SHP77 (cell line): Measurements from ENCODE around the gene MICU1.

Experiments used
- DNase-seq, 2 experiments: peaks; one replicate each; lab custom pipeline; 2025; lab: John Stamatoyannopoulos, UW

Gene MICU1

GRCh38 chr10:72626444-72626754, 520 bp upstream of the MICU1 start:
- DNase-seq, result no peak

- DNase-seq, result no peak
Observed at GRCh38 chr10:72625276-72625607, 637 bp downstream of the MICU1 start.

- DNase-seq, result no peak
Observed at GRCh38 chr10:72622271-72622670, 3.6 kb downstream of the MICU1 start.

GRCh38 chr10:72616716-72617115, 9.2 kb downstream of the MICU1 start:
- DNase-seq, result no peak

GRCh38 chr10:72615970-72616369, 9.9 kb downstream of the MICU1 start:
- DNase-seq, result no peak

- peak in 1 of 2 experiments; percentile 20 for DNase-seq
Observed at GRCh38 chr10:72612203-72612826, 13.6 kb downstream of the MICU1 start.

GRCh38 chr10:72611783-72612182, 14.1 kb downstream of the MICU1 start:
- no peak for DNase-seq

- DNase-seq, result no peak
Observed at GRCh38 chr10:72610466-72610865, 15.4 kb downstream of the MICU1 start.

GRCh38 chr10:72605122-72605521, 20.8 kb downstream of the MICU1 start:
- no peak for DNase-seq

- no peak for DNase-seq
Observed at GRCh38 chr10:72601144-72601543, 24.7 kb downstream of the MICU1 start.

- DNase-seq, result no peak
Observed at GRCh38 chr10:72598769-72599701, 26.8 kb downstream of the MICU1 start.

- no peak for DNase-seq
Observed at GRCh38 chr10:72597897-72598296, 28.0 kb downstream of the MICU1 start.

- DNase-seq, result no peak
Observed at GRCh38 chr10:72595436-72595835, 30.4 kb downstream of the MICU1 start.

- DNase-seq, result no peak
Observed at GRCh38 chr10:72593963-72594362, 31.9 kb downstream of the MICU1 start.

GRCh38 chr10:72588266-72588665, 37.6 kb downstream of the MICU1 start:
- no peak for DNase-seq

GRCh38 chr10:72587568-72587967, 38.3 kb downstream of the MICU1 start:
- no peak for DNase-seq

GRCh38 chr10:72574636-72575035, 51.2 kb downstream of the MICU1 start:
- DNase-seq, result no peak

GRCh38 chr10:72573079-72573478, 52.8 kb downstream of the MICU1 start:
- DNase-seq, result no peak

GRCh38 chr10:72567889-72568640, 57.8 kb downstream of the MICU1 start:
- DNase-seq, result no peak

GRCh38 chr10:72567421-72567820, 58.5 kb downstream of the MICU1 start:
- DNase-seq, result no peak

- no peak for DNase-seq
Observed at GRCh38 chr10:72564596-72564995, 61.3 kb downstream of the MICU1 start.

GRCh38 chr10:72563327-72563932, 62.4 kb downstream of the MICU1 start:
- DNase-seq, result no peak
